ENCODE measurements around the gene BAHCC1. TPM values are rescaled to one million over a fixed set of nuclear protein-coding genes. Genes with fewer than 3 reads are reported as not detected.

BAHCC1 gene
- total RNA-seq, 1 donor from 2014 or later: 4.8 TPM

DNA sequence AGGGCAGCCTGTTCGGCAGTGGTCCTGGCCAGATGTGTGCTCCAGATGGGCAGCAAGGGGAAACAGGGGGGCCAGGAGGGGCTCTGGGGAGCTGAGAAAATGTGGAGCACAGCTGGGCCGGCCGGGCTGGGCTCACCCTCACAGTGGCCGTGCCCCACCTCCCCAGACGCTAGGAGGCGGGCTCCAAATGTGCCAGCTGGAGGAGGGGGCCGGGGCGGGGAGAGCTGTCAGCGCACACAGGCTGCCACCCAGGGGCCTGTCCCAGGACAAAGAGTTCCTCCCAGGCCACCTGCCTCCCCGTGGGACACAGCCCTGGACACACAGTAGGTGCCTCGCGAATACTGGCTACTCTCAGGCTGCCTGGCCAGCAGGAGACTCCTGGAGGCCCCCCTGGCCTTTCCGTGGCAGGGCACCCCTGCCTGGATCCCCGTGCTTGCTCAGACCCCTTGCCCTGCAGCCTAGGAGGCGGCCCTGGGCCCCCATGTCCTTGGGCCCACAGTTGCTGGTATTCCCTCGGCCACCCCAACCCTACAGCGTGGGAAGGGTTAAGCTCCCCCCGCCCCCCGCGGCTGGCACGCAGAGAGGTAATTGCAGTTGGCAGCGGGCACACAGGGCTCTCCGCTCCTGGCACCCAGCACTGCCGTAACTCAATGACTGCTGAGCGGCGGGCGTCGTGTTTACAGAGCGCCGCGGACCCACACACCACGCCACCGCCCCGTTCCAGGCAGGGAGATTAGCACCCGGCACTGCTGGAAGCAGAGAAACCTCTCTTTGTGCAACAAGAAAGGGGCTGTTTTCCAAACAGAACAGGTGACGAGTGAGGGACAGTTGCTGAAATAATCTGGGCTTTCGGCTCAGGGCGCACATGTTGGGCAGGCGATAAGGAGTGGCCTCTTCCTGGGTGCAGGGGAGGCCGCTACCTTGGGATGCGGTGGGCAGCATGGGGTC is 32.2 kb downstream of the BAHCC1 start:
- H3K4me3 ChIP-seq (ENCODE audit: low read depth, low read length): no peak overlapping the region
- DNase-seq (ENCODE audit: low read depth): no peak
- TF ChIP-seq, protein P1, sequence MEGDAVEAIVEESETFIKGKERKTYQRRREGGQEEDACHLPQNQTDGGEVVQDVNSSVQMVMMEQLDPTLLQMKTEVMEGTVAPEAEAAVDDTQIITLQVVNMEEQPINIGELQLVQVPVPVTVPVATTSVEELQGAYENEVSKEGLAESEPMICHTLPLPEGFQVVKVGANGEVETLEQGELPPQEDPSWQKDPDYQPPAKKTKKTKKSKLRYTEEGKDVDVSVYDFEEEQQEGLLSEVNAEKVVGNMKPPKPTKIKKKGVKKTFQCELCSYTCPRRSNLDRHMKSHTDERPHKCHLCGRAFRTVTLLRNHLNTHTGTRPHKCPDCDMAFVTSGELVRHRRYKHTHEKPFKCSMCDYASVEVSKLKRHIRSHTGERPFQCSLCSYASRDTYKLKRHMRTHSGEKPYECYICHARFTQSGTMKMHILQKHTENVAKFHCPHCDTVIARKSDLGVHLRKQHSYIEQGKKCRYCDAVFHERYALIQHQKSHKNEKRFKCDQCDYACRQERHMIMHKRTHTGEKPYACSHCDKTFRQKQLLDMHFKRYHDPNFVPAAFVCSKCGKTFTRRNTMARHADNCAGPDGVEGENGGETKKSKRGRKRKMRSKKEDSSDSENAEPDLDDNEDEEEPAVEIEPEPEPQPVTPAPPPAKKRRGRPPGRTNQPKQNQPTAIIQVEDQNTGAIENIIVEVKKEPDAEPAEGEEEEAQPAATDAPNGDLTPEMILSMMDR (conservative IDR thresholded peaks at IDR 0.05; ENCODE audit: low read depth, low read length): no peak

DNA sequence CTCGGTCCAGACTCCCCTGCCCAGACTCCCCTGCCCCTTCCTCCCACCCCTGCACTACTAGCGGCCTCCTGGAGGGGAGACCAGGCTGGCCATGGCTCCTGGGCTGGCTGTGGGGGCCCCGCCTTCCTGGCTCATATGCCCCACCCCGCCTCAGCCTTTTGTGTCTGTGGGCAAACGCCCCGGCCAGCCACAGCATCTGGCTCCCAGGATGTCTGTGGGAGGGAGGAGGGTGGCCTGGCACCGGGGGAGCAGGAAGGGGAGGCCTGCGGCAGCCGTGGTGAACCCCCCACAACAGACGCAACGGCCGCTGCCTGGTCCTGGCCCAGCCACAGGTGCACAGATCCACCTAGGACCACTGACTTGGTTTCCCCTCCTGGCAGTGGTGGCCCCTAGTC is 32.9 kb downstream of the BAHCC1 start:
- DNase-seq (ENCODE audit: low read depth): no peak
- TF ChIP-seq, protein P1 (conservative IDR thresholded peaks at IDR 0.05; ENCODE audit: low read depth, low read length): no peak
- no peak overlapping the region for H3K4me3 ChIP-seq (ENCODE audit: low read depth, low read length)

DNA sequence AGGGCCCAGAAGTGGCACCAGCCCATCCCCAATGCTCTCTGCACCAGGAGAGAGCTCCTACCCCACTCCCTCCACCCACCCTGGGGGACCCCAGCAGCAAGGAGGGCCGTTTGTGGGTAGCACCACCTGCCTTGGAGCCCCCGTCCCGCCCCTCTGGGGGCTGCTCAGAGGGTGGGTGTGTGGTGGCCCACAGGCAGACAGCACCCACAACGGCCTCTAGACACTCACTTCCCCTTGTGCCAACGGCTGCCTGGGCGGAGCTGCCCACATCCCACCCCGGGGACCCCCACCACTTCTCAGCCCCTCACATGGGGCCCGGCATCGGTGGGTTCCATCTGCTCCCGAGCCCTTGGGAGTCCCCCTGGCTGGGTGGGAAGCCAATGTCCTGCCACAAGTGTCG is 33.3 kb downstream of the BAHCC1 start:
- TF ChIP-seq, protein P1 (conservative IDR thresholded peaks at IDR 0.05; ENCODE audit: low read depth, low read length): no peak
- no peak for DNase-seq (ENCODE audit: low read depth)
- no peak overlapping the region for H3K4me3 ChIP-seq (ENCODE audit: low read depth, low read length)

DNA sequence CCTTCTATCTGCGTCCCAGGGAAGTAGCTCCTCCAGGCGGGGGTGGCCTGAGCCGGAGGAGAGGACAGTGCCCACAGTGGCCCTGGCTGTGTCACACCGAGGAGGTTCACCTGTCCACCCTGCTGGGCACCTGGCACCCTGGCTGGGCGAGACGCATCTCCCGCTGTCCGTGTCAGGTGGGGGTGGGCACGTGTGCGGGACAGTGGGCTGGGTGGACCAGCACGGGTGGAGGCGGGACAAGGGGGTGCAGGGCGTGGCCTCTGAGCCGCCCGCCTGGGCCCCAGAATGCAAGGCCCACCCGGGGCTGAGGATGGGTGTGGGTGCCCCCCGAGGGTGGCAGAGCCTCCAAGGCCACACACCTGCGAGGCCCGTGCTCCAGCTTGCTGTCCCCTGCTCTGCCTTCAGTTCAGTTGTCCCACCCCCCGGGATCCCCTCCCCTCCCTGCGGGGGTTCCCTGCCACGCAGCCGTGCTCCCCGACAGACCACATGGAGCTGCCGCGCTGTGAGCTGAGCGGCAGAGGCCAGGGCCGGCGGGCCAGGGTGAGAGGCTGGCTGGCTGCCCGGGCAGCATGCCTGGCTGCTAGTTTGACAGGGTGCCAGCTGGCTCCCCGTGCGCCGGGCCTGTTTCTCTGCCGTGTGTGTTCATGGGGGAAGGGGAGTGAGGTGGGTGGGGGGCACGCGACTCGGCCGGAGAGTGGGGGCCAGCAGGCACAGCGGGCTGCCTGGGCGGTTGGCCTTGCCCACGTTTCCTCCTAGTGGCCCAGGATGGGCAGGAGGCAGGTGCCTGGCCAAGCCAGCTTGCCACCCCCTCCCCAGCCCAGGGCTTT is 33.9 kb downstream of the BAHCC1 start:
- TF ChIP-seq, protein P1 (conservative IDR thresholded peaks at IDR 0.05; ENCODE audit: low read depth, low read length): no peak
- H3K4me3 ChIP-seq (ENCODE audit: low read depth, low read length): no peak overlapping the region
- DNase-seq (ENCODE audit: low read depth): no peak

DNA sequence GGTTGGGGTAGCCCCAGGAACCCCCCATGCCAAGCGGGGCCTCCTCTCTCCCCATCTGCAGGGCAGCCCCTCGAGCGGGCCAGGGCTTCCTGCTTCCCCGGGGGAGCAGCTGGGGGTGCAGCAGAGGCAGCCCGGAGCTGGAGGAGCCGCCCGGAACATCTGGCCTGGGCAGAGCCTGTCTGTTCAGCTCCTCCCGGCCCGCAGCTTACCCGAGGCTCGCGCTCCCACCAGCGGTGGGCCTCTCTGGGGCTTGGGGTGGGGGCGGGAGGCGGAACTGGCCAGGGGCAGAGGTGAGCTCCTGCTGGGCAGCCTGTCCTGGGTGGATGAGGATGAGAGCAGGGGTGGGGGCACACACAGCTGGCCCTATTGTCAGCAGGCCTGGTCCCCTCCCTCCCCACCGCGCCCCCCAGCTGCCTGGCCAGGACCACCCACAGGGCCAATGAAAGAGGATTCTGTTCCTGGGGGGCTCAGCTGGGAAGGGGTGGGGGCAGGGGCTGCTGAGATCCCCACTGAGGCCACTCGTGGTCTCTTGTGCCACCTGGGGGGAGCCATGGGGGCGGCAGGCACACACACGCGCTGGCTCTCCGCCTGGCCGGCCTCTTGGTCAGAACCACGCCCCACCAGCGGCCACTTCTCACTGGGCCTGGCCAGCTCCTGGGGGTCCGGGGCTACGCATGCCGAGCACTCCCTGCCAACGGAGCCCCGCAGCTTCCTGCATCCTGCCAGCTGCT is 34.7 kb downstream of the BAHCC1 start:
- no peak for DNase-seq (ENCODE audit: low read depth)
- TF ChIP-seq, protein P1 (conservative IDR thresholded peaks at IDR 0.05; ENCODE audit: low read depth, low read length): no peak
- H3K4me3 ChIP-seq (ENCODE audit: low read depth, low read length): no peak overlapping the region

DNA sequence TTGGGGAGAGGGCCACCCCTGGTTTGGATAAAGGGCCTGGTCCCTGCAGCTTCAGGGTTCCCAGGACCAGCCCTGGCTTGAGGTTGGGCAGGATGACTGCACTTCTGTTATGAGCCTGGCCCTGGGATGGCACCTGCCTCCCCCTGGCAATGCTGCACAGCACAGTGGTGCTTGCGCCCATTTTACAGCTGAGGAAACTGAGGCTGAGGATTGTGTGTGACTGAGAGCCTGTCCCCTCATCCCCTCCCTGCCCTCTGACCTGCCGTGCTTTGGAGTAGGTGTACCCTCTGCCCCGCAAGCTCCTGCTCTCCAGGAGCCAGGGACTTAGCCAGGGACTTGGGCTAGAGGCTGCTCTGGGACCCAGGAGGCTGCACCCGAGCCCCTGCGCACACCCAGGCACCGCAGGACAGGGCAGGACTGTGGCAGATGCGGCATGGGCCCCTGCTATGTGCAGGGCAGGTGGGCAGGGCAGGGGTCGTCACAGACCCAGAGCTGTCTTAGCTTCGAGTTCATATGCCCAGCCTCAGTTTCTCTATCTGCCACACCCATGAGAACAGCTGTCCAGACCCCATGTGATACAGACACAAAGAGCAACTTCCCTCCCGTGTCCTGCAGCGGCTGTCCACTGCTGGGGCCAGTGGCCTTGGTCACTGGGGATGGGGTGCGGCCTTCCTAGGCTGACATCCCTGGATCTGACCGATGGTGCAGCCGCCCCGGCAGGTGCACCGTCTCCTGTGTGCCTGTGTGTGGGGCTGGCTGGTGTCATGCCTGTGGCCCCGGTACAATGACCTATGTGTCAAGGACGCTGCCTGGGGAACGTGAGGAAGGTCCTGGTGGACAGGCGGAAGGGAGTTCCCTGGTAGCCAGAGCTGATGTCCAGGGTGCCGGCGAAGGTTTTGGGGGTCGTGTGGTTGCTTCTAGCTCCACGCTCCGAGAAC is 36.6 kb downstream of the BAHCC1 start:
- H3K4me3 ChIP-seq (ENCODE audit: low read depth, low read length): no peak overlapping the region
- DNase-seq (ENCODE audit: low read depth): no peak
- TF ChIP-seq, protein P1 (conservative IDR thresholded peaks at IDR 0.05; ENCODE audit: low read depth, low read length): no peak

Data from epithelial cell of proximal tubule (primary cell).